Measurements from ENCODE around the gene ACKR4. TPM values are rescaled to one million over a fixed set of nuclear protein-coding genes. Genes with fewer than 3 reads are reported as not detected.

Gene ACKR4
- total RNA-seq, 1 experiment from 2014 or later = not detected

GRCh38 chr3:132629928-132630327, 32.9 kb downstream of the ACKR4 start:
- BruUV-seq (replicated peaks) = no TSS peak
- no peaks in the 10 kb centered on the region for H3K27me3 ChIP-seq (replicated peaks; ENCODE audit: insufficient read depth, low read depth, low read length, poor library complexity)
- H3K36me3 ChIP-seq (ENCODE audit: insufficient read depth, low read length, poor library complexity, severe bottlenecking) = peaks cover 7% of the 10 kb centered on the region
- DNase-seq (ENCODE audit: low spot score) = peak; percentile 89
- peaks cover 35% of the 10 kb centered on the region for H3K4me1 ChIP-seq (ENCODE audit: insufficient read depth, low read length, poor library complexity, severe bottlenecking)
- intact Hi-C loops (cut with micrococcal nuclease; ENCODE audit: unreplicated experiment) = loop anchor here (5.0 kb wide), 1 partner anchor 213 kb away; the partner anchor contains the start of gene DNAJC13
- TF ChIP-seq EZH2 (IDR thresholded peaks at IDR 0.05; ENCODE audit: borderline replicate concordance, low read depth, low read length, poor library complexity, severe bottlenecking) (no peak), CTCF (conservative IDR thresholded peaks at IDR 0.05; ENCODE audit: low read depth, low read length) (no peak)
- no peaks in the 10 kb centered on the region for H3K9me3 ChIP-seq (ENCODE audit: low read depth, low read length, poor library complexity, severe bottlenecking)
- peak overlapping the region; percentile 85 for H3K27ac ChIP-seq (ENCODE audit: low read depth, low read length, poor library complexity, severe bottlenecking)
- CTCF ChIA-PET = no interaction called here
- POLR2A ChIA-PET (ENCODE audit: low non-redundant PET) = no interaction called here
- H3K4me3 ChIP-seq (ENCODE audit: low read depth, low read length, poor library complexity, severe bottlenecking) = peak overlapping the region; percentile 36

- BruUV-seq (replicated peaks) = no TSS peak
- H3K27ac ChIP-seq (ENCODE audit: low read depth, low read length, poor library complexity, severe bottlenecking) = peak overlapping the region; percentile 85
- ChIA-PET CTCF (interaction anchor here (1.6 kb wide), 1 partner anchor 12 kb away, joined by 4 read pairs; no protein-coding TSS in a partner anchor), POLR2A (ENCODE audit: low non-redundant PET) (interaction anchor here (0.6 kb wide), 1 partner anchor 38 kb away, joined by 4 read pairs; no protein-coding TSS in a partner anchor)
- no peaks in the 10 kb centered on the region for H3K9me3 ChIP-seq (ENCODE audit: low read depth, low read length, poor library complexity, severe bottlenecking)
- H3K27me3 ChIP-seq (replicated peaks; ENCODE audit: insufficient read depth, low read depth, low read length, poor library complexity) = no peaks in the 10 kb centered on the region
- intact Hi-C loops (cut with micrococcal nuclease; ENCODE audit: unreplicated experiment) = loop anchor here (5.0 kb wide), 1 partner anchor 213 kb away; the partner anchor contains the start of gene DNAJC13
- H3K4me3 ChIP-seq (ENCODE audit: low read depth, low read length, poor library complexity, severe bottlenecking) = peak overlapping the region; percentile 36
- peak; percentile 86 for DNase-seq (ENCODE audit: low spot score)
- peaks cover 35% of the 10 kb centered on the region for H3K4me1 ChIP-seq (ENCODE audit: insufficient read depth, low read length, poor library complexity, severe bottlenecking)
- peaks cover 7% of the 10 kb centered on the region for H3K36me3 ChIP-seq (ENCODE audit: insufficient read depth, low read length, poor library complexity, severe bottlenecking)
- TF ChIP-seq CTCF (conservative IDR thresholded peaks at IDR 0.05; ENCODE audit: low read depth, low read length) (no peak), EZH2 (IDR thresholded peaks at IDR 0.05; ENCODE audit: borderline replicate concordance, low read depth, low read length, poor library complexity, severe bottlenecking) (no peak)
Observed at GRCh38 chr3:132630612-132631011, 33.5 kb downstream of the ACKR4 start.

- CTCF ChIA-PET = no interaction called here
- Histone ChIP-seq H3K4me1 (ENCODE audit: insufficient read depth, low read length, poor library complexity, severe bottlenecking) (peaks cover 11% of the 10 kb centered on the region), H3K4me3 (ENCODE audit: low read depth, low read length, poor library complexity, severe bottlenecking) (no peak overlapping the region), H3K9me3 (ENCODE audit: low read depth, low read length, poor library complexity, severe bottlenecking) (no peaks in the 10 kb centered on the region), H3K36me3 (ENCODE audit: insufficient read depth, low read length, poor library complexity, severe bottlenecking) (no peaks in the 10 kb centered on the region), H3K27me3 (replicated peaks; ENCODE audit: insufficient read depth, low read depth, low read length, poor library complexity) (no peaks in the 10 kb centered on the region), H3K27ac (ENCODE audit: low read depth, low read length, poor library complexity, severe bottlenecking) (no peak overlapping the region)
- TF ChIP-seq EZH2 (IDR thresholded peaks at IDR 0.05; ENCODE audit: borderline replicate concordance, low read depth, low read length, poor library complexity, severe bottlenecking) (no peak), CTCF (conservative IDR thresholded peaks at IDR 0.05; ENCODE audit: low read depth, low read length) (no peak)
- DNase-seq (ENCODE audit: low spot score) = no peak
- BruUV-seq (replicated peaks) = no TSS peak
- POLR2A ChIA-PET (ENCODE audit: low non-redundant PET) = no interaction called here
- intact Hi-C loops (cut with micrococcal nuclease; ENCODE audit: unreplicated experiment) = no loop called here
Observed at GRCh38 chr3:132635052-132635451, 38.0 kb downstream of the ACKR4 start.

Data from A673 (cell line).